GM20000 (cell line): ENCODE measurements around the gene ATOH7.

ENCODE experiments used
- DNase-seq: peaks from one replicate; pipeline ENCODE4 v3.0.0; 2012; ENCODE audit warnings: low spot score
- TF ChIP-seq, protein P1 (sequence below): IDR thresholded peaks from 2 replicates; pipeline ENCODE4 v1.5.1; 2012; ENCODE audit warnings: mild to moderate bottlenecking, control low read depth; ENCODE audit errors: extremely low read depth, missing control alignments

ATOH7 gene

DNA sequence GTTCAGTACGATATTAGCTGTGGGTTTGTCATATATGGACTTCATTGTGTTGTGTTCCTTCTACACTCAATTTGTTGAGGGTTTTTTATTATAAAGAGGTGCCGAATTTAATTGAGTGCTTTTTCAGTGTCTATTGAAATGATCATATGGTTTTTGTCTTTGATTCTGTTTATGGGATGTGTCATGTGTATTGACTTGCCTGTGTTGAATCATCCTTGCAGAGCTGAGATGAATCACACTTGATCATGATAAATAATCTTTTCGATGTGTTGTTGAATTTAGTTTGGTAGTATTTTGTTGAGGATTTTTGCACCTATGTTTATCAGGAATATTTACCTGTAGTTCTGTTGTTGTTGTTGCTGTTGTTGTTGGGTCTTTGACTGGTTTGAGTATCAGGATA, 39.8 kb downstream of the ATOH7 start:
- DNase-seq = no peak
- TF ChIP-seq, protein P1, sequence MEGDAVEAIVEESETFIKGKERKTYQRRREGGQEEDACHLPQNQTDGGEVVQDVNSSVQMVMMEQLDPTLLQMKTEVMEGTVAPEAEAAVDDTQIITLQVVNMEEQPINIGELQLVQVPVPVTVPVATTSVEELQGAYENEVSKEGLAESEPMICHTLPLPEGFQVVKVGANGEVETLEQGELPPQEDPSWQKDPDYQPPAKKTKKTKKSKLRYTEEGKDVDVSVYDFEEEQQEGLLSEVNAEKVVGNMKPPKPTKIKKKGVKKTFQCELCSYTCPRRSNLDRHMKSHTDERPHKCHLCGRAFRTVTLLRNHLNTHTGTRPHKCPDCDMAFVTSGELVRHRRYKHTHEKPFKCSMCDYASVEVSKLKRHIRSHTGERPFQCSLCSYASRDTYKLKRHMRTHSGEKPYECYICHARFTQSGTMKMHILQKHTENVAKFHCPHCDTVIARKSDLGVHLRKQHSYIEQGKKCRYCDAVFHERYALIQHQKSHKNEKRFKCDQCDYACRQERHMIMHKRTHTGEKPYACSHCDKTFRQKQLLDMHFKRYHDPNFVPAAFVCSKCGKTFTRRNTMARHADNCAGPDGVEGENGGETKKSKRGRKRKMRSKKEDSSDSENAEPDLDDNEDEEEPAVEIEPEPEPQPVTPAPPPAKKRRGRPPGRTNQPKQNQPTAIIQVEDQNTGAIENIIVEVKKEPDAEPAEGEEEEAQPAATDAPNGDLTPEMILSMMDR = no peak

DNA sequence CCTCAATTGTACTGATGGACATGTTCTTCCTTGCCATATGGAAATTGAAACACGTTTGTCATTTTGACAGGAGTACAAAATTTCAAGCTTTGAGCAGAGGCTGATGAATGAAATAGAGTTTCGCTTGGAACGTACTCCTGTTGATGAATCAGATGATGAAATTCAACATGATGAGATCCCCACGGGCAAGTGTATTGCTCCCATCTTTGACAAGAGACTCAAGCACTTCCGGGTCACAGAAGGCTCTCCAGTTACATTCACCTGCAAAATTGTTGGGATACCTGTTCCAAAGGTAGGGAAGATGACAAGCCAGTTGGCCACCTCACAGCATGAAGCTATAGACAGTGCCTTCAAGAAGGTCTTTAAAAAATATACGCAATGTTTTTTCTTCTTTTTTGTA, 43.1 kb downstream of the ATOH7 start:
- TF ChIP-seq, protein P1 = no peak
- DNase-seq = no peak

DNA sequence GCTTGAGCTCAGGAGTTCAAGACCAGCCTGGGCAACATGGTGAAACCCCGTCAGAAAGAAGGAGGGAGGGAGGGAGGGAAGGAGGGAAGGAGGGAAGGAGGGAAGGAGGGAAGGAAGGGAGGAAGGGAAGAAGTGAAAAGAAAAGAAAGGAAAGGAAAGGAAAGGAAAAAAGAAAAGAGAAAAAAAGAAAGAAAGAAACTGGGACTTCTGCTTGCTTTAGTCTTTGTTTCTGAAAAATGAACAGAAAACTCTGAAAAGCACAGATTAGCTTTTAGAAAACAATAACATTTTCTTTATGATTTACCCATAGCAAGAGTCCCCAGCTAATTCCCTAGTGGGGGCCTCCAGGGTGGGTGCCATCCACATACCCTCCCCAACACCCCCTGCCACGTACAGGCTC, 46.8 kb downstream of the ATOH7 start:
- TF ChIP-seq, protein P1 = no peak
- no peak for DNase-seq

DNA sequence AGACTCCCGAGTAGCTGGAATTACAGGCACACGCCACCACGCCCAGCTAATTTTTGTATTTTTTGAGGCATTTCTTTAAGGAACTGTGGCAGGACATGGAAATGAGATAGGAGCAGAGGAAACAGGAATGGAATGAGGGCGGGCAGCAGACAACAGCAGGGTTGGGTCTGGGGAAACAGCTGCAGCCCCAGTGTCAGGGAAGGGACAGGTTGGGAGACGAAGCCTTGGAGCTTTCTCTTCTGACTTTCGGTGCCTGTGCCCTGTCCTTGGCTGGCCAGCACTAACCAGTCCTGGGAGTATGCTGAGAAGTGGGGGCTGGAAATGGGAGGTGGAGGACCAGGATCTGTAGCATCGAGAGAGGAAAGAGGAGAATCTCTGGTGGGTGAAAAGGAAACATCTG, 47.4 kb downstream of the ATOH7 start:
- DNase-seq = no peak
- TF ChIP-seq, protein P1 = no peak
